ENCODE data around the gene ELAC1. TPM values are rescaled to one million over a fixed set of nuclear protein-coding genes. Genes with fewer than 3 reads are reported as not detected.
"Not testable (repeated sequence)": the region's sequence is repeated elsewhere in the genome, so short reads cannot be mapped to it uniquely, and the experiment has no call there.

ELAC1 gene
- total RNA-seq, 1 donor from 2014 or later, result 6.5 TPM

DNA sequence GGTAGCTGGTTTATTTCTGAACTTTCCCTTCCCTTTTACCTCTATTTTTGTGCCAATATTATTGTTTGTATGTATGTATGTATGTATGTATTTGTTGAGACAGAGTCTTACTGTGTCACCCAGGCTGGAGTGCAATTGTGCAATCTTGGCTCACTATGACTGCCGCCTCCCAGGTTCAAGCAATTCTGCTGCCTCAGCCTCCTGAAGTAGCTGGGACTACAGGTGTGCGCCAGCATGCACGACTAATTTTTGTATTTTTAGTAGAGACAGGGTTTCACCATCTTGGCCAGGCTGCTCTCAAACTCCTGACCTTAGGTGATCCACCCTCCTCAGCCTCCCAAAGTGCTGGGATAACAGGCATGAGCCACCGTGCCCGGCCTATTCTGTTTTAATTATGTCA lies 4.6 kb downstream of the ELAC1 start:
- DNase-seq (ENCODE audit: low read depth, low spot score), result not testable (repeated sequence)

DNA sequence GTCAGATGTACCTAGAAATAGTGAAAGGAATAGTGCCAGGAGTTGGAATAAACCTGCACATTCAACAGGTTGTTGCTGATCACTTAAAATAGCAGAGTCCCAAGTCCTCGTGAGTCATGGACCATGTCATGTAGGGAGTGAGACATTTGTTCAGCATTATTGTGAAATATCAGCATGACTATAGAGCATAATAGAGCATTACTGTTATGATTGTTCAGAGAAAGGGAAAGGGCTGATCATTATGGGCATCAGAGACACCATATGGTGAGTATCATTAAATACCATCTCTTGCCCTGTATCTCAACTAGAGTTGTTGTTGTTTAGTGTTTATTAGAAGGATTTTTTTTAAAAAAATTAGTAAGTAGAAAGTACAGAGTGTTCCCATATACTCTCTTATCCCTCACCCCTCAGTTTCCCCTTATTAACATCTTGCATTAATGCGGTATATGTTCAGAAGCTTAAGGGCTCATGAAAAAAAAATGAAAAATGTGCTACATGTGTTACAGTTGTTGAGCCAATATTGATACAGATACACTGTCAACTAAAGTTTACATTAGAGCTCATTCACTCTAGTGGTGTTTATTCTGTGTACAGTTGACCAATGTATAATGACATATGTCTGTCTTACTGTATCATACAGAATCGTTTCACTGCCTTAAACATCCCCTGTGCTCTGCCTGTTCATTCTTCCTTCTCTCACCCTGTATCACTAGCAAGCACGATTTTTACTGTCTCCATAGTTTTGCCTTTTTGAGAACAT lies 5.7 kb downstream of the ELAC1 start:
- DNase-seq (ENCODE audit: low read depth, low spot score), result no peak

- no peak for DNase-seq (ENCODE audit: low read depth, low spot score)
Measured at GRCh38 chr18:50977037-50977760, 9.4 kb downstream of the ELAC1 start.

DNA sequence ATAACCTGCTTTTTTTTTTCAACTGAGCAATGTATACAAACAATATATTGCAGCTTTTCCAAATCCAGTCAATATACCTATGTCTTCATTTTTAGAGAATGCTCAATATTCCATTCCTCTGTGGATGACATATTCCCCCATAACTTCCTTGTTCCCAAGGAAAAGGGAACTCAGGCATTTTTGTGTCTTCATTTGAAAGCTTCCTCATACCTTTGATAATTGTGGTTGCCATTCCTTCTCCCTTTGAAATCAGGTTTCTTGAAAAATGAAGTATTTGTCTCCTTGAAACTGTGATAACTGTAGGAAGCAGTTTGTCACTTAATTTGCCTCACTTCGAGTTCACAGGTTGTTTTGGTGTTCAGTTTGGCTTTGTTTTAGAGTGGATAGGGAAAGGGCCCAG lies 13.5 kb downstream of the ELAC1 start:
- no peak for DNase-seq (ENCODE audit: low read depth, low spot score)

- DNase-seq (ENCODE audit: low read depth, low spot score), result no peak
Measured at GRCh38 chr18:50982086-50982801, 14.4 kb downstream of the ELAC1 start.

DNA sequence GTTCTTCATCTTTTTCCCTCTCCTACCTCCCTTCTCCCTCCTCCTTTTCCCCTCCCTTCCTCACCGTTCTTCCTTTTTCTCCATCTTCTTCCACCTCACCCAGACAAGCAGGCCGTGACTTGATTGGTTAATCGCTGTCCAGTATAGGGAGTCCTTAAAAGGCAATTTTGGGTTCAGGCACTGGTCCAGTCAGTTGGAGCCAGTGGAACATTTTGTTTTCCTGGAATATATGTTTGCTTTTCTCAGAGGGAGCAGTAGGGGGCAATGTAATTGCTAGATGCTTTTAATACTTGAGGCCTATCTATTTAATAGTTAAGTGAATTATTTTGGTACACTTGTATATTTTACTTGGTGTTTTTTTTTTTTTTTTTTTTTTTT lies 15.0 kb downstream of the ELAC1 start:
- no peak for DNase-seq (ENCODE audit: low read depth, low spot score)

- no peak for DNase-seq (ENCODE audit: low read depth, low spot score)
Measured at GRCh38 chr18:50986360-50987087, 18.7 kb downstream of the ELAC1 start.

- no peak for DNase-seq (ENCODE audit: low read depth, low spot score)
Measured at GRCh38 chr18:50987261-50987660, 19.4 kb downstream of the ELAC1 start.

- no peak for DNase-seq (ENCODE audit: low read depth, low spot score)
Measured at GRCh38 chr18:50989711-50990110, 21.9 kb downstream of the ELAC1 start.

DNA sequence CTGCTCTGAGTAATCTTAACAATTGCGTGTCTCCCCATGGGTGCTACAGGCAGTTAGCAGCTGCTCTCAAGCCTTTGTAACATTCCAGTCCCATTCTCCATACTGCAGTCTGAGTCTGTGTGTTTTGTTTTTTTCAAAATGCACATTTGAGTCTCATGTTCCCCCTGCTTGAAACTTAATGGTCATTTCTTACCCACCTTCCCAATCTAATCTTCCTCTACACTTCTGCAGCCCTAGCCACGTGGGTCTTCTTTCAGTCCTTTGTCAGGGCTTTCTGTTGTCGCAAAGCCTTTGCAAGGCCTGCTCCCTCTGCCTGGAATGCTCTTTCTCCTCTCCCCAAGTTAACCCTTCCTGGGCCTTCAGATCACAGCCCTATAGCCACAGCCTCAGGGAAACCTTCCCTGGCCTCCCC lies 24.5 kb downstream of the ELAC1 start:
- no peak for DNase-seq (ENCODE audit: low read depth, low spot score)

DNA sequence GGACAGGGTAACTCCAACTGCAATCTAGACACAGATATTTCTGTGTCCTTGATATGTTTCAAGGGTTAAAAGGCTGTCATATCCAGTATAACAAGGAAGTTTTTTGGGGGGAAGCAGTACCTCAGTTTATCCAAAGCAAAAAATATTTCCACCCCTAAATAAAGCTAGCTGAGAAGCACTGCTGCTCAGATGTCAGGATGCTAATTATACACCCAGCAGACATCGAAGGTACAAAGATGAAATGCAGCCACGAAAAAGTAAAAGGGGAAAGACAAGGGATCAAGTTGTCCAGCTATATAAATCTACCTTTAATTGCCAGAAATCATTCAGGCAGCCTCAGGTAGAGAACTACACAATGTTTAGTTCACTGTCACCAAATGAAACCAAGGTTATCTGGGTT lies 26.2 kb downstream of the ELAC1 start:
- no peak for DNase-seq (ENCODE audit: low read depth, low spot score)

DNA sequence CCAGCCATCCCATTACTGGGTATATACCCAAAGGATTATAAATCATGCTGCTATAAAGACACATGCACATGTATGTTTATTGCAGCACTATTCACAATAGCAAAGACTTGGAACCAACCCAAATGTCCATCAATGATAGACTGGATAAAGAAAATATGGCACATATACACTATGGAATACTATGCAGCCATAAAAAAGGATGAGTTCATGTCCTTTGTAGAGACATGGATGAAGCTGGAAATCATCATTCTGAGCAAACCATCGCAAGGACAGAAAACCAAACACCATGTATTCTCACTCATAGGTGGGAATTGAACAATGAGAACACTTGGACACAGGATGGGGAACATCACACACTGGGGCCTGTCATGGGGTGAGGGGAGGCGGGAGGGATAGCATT lies 35.3 kb downstream of the ELAC1 start:
- not testable (repeated sequence) for DNase-seq (ENCODE audit: low read depth, low spot score)

DNA sequence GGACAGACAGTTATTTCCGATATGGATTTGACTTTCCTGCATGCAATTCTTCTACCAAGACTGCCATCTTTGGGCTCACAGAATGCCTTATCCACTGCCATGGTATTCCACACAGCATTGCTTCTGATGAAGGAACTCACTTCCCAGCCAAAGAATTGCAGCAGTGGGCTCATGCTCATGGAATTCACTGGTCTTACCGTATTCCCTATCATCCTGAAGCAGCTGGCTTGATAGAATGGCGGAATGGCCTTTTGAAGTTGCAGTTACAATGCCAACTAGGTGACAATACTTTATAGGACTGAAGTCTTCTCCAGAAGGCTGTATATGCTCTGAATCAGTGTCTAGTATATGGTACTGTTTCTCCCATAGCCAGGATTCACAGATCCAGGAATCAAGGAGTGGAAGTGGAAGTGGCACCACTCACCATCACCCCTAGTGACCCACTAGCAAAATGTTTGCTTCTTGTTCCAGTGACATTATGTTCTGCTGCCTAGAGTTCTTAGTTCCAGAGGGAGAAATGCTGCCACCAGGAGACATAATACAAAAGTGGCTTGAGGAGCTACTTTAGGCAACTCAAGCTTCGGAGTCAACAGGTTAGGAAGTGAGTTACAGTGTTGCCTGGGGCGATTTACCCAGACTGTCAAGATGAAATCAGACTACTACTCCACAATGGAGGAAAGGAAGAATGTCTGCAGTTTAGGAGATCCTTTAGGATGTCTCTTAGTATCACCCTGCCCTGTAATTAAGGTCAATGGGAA lies 38.4 kb downstream of the ELAC1 start:
- DNase-seq (ENCODE audit: low read depth, low spot score), result no peak

- no peak for DNase-seq (ENCODE audit: low read depth, low spot score)
Measured at GRCh38 chr18:51006948-51007789, 39.3 kb downstream of the ELAC1 start.

- no peak for DNase-seq (ENCODE audit: low read depth, low spot score)
Measured at GRCh38 chr18:51007790-51008139, 39.9 kb downstream of the ELAC1 start.

DNA sequence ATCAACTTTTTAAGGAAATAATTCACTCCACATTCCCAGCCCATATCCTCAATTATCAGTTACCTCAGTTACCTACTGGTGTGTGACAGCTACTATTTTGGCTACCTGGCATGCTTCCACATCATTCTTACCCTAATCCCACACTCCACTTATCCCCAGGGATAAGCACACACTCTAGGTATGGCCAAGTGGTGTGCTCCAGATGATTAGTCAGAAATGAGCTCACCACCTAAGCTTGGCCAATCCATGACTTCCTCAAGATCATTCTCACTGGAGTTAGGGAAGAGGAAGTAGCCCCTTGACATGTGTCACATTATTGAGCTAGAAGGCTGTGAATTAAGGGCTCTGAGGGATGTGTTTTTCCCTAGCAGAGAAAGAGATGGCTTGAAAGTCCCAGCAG lies 41.2 kb downstream of the ELAC1 start:
- no peak for DNase-seq (ENCODE audit: low read depth, low spot score)

DNA sequence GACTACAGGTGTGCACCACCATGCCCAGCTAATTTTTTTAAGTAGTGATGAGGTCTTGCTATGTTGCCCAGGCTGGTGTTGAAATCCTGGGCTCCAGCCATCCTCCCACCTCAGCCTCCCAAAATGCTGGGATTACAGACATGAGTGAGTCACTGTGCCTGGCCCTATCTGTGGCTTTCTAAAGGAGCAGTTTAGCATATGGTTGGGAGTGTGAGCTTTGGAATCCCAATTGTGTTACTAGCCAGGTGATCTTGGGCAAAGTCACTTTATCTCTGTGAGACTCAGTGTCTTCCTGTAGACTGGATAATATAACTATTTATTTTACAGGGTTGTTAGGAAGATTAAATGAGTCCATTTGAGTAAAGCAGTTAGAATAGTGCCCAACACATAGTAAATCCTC lies 42.4 kb downstream of the ELAC1 start:
- no peak for DNase-seq (ENCODE audit: low read depth, low spot score)

GRCh38 chr18:51011709-51012108 lies 43.9 kb downstream of the ELAC1 start:
- no peak for DNase-seq (ENCODE audit: low read depth, low spot score)

- DNase-seq (ENCODE audit: low read depth, low spot score), result no peak
Measured at GRCh38 chr18:51012441-51012840, 44.6 kb downstream of the ELAC1 start.

- no peak for DNase-seq (ENCODE audit: low read depth, low spot score)
Measured at GRCh38 chr18:51013259-51013658, 45.4 kb downstream of the ELAC1 start.
